B cell (primary cell): ENCODE measurements around the gene GFRA3.

Source experiments
- EZH2 ChIP-seq: IDR thresholded peaks from 2 replicates; pipeline ENCODE4 v1.6.1; 2012; ENCODE audit warnings: borderline replicate concordance, low read depth, mild to moderate bottlenecking, moderate library complexity, low read length; ENCODE audit not compliant: insufficient read depth, poor library complexity, severe bottlenecking
- TF ChIP-seq, protein P1 (sequence below): fragments of 200-600 bp; IDR thresholded peaks from one replicate; pipeline ENCODE4 v1.8.0; 2022; ENCODE audit warnings: antibody characterized with exemption, mild to moderate bottlenecking

DNA sequence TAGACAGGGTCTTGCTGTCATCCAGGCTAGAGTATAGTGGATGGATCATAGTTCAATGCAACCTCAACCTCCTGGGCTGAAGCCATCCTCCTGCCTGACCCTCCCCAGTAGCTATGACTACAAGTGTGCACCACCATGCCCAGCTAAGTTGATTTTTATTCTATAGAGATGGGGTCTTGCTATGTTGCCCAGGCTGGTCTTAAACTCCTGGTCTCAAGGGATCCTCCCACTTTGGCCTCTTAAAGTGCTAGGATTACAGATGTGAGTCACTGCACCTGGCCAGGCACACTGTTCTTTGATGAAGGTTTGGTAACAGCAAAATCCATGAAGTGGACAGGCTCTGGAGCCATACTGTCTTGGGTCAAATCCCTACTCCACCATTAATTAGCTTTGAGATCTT lies 6.5 kb upstream of the GFRA3 start:
- TF ChIP-seq, protein P1, sequence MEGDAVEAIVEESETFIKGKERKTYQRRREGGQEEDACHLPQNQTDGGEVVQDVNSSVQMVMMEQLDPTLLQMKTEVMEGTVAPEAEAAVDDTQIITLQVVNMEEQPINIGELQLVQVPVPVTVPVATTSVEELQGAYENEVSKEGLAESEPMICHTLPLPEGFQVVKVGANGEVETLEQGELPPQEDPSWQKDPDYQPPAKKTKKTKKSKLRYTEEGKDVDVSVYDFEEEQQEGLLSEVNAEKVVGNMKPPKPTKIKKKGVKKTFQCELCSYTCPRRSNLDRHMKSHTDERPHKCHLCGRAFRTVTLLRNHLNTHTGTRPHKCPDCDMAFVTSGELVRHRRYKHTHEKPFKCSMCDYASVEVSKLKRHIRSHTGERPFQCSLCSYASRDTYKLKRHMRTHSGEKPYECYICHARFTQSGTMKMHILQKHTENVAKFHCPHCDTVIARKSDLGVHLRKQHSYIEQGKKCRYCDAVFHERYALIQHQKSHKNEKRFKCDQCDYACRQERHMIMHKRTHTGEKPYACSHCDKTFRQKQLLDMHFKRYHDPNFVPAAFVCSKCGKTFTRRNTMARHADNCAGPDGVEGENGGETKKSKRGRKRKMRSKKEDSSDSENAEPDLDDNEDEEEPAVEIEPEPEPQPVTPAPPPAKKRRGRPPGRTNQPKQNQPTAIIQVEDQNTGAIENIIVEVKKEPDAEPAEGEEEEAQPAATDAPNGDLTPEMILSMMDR, result no peak
- no peak for TF ChIP-seq EZH2
